Trophoblast cell (in vitro differentiated cells and primary cell): ENCODE results near the gene ALPP.

ENCODE experiments used
- DNase-seq, 2 donors: peaks; one replicate each; pipeline ENCODE4 v3.0.0-alpha.2; 2016
- H2AFZ ChIP-seq: 2 replicates; pipeline ENCODE4 v1.6.1; 2013; ENCODE audit warnings: low read length, moderate library complexity, mild to moderate bottlenecking; ENCODE audit not compliant: insufficient read depth, poor library complexity
- H2AK5ac ChIP-seq: 2 replicates; pipeline ENCODE4 v1.6.1; 2013; ENCODE audit warnings: mild to moderate bottlenecking, low read length
- H2BK120ac ChIP-seq: 2 replicates; pipeline ENCODE4 v1.6.1; 2013; ENCODE audit warnings: low read length, mild to moderate bottlenecking, moderate library complexity; ENCODE audit not compliant: insufficient read depth, poor library complexity
- H2BK12ac ChIP-seq: 2 replicates; pipeline ENCODE4 v1.6.1; 2013; ENCODE audit warnings: mild to moderate bottlenecking, low read length, moderate library complexity
- H2BK5ac ChIP-seq: 2 replicates; pipeline ENCODE4 v1.6.1; 2013; ENCODE audit warnings: low read length, low read depth, moderate library complexity, mild to moderate bottlenecking; ENCODE audit not compliant: poor library complexity
- H3K14ac ChIP-seq: 2 replicates; pipeline ENCODE4 v1.6.1; 2013; ENCODE audit warnings: mild to moderate bottlenecking, low read length
- H3K18ac ChIP-seq: 2 replicates; pipeline ENCODE4 v1.6.1; 2013; ENCODE audit warnings: mild to moderate bottlenecking, low read length
- H3K23ac ChIP-seq: 2 replicates; pipeline ENCODE4 v1.6.1; 2013; ENCODE audit warnings: low read length
- H3K27ac ChIP-seq: 2 replicates; pipeline ENCODE4 v1.5.1; 2013; ENCODE audit warnings: low read depth, mild to moderate bottlenecking, inconsistent platforms, low read length, moderate library complexity
- H3K27me3 ChIP-seq: 2 replicates; pipeline ENCODE4 v1.6.1; 2013; ENCODE audit warnings: inconsistent platforms, mild to moderate bottlenecking, low read length, moderate library complexity; ENCODE audit not compliant: insufficient read depth
- H3K36me3 ChIP-seq, 2 experiments: 1 replicate in 1 of 2; 2 replicates in 1 of 2; pipeline ENCODE4 v1.6.1; 2013; ENCODE audit warnings: low read length in 2 of 2, mild to moderate bottlenecking in 2 of 2, moderate library complexity in 1 of 2; ENCODE audit not compliant: insufficient read depth in 2 of 2, control insufficient read depth in 1 of 2
- H3K4ac ChIP-seq: 2 replicates; pipeline ENCODE4 v1.6.1; 2013; ENCODE audit warnings: low read depth, mild to moderate bottlenecking, low read length, moderate library complexity
- H3K4me1 ChIP-seq, 2 experiments: 1 replicate in 1 of 2; 2 replicates in 1 of 2; pipeline ENCODE4 v1.6.1; 2013; ENCODE audit warnings: low read length in 2 of 2, mild to moderate bottlenecking in 2 of 2, moderate library complexity in 1 of 2; ENCODE audit not compliant: insufficient read depth in 2 of 2, control insufficient read depth in 1 of 2
- H3K4me2 ChIP-seq: 2 replicates; pipeline ENCODE4 v1.6.1; 2013; ENCODE audit warnings: inconsistent platforms, mild to moderate bottlenecking, low read length, moderate library complexity
- H3K4me3 ChIP-seq: 2 replicates; pipeline ENCODE4 v1.5.1; 2013; ENCODE audit warnings: mild to moderate bottlenecking, low read depth, low read length, inconsistent platforms
- H3K79me1 ChIP-seq: one replicate; pipeline ENCODE4 v1.6.1; 2013; ENCODE audit warnings: low read length
- H3K79me2 ChIP-seq: 2 replicates; pipeline ENCODE4 v1.6.1; 2013; ENCODE audit warnings: low read length, mild to moderate bottlenecking; ENCODE audit not compliant: control insufficient read depth, insufficient read depth, poor library complexity
- H3K9ac ChIP-seq: 2 replicates; pipeline ENCODE4 v1.6.1; 2013; ENCODE audit warnings: mild to moderate bottlenecking, low read length
- H3K9me3 ChIP-seq: 2 replicates; pipeline ENCODE4 v1.6.1; 2013; ENCODE audit warnings: low read depth, mild to moderate bottlenecking, control low read depth, inconsistent platforms, low read length; ENCODE audit not compliant: insufficient read depth
- H4K12ac ChIP-seq: 2 replicates; pipeline ENCODE4 v1.6.1; 2013; ENCODE audit warnings: low read depth, mild to moderate bottlenecking, low read length, moderate library complexity
- H4K8ac ChIP-seq: 2 replicates; pipeline ENCODE4 v1.6.1; 2013; ENCODE audit warnings: low read depth, mild to moderate bottlenecking, low read length, moderate library complexity
- H4K91ac ChIP-seq: one replicate; pipeline ENCODE4 v1.6.1; 2013; ENCODE audit warnings: low read depth, mild to moderate bottlenecking, low read length, moderate library complexity
- WGBS: extraction: QIAGEN DNeasy Blood & Tissue Kit; methylation state at CpG from one replicate; pipeline ENCODE4 v1.1.7; 2013; ENCODE audit warnings: missing lambda C conversion rate; ENCODE audit not compliant: insufficient read length, insufficient coverage; ENCODE audit errors: extremely low coverage; 5-methylcytosine and 5-hydroxymethylcytosine counted together

Gene ALPP

DNA sequence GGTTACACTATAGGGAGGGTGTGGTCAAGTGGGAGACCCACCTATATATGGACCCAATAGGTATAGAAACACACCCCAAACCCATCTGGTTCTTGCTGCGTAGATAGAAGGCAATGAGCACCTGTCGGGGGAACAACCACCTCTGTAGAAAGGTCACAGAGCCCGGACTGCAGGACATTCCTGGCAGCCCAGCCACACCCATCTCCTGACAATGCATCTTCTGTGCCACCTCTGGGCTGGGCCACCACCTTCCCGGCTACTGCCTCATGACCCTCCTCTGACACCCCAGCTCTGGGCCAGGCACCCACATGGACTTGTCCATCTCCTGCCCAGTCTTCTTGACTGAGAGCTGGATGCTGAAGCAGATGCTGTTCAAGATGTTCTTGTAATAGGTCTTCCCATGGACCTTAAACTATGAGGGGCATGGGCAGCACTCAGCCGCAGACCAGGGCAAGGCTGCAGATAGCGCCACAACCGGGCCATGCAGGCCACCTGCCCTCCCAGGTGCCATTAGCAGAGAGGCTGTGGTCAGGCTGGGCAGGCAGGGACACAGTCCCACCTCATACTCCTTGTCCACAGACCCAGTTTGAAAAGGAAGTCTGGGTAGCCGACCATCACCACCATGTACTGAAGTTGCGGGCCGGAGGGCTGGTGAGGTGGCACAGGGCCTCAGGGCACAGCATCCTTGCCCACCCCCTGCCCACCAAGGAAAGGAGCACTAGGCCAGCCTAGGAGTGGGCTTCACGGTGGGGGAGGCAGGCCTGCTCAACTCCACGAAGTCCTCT is 37.4 kb downstream of the ALPP start:
- DNase-seq, result no peak
- no peak overlapping the region for H2BK12ac ChIP-seq
- no peaks in the 10 kb centered on the region for H3K79me1 ChIP-seq
- no CpG with 5 or more reads among the region's 12 CpGs for WGBS
- H3K14ac ChIP-seq, result no peak overlapping the region
- no peak overlapping the region for H4K8ac ChIP-seq
- H3K23ac ChIP-seq, result no peak overlapping the region
- no peak overlapping the region for H3K9ac ChIP-seq
- peaks cover 30% of the 10 kb centered on the region for H3K27me3 ChIP-seq
- H4K12ac ChIP-seq, result no peak overlapping the region
- H3K79me2 ChIP-seq, result no peaks in the 10 kb centered on the region
- H2BK5ac ChIP-seq, result no peak overlapping the region
- H2AFZ ChIP-seq, result no peak overlapping the region
- H3K4me3 ChIP-seq, result no peak overlapping the region
- H3K18ac ChIP-seq, result no peak overlapping the region
- H3K27ac ChIP-seq, result no peak overlapping the region
- H3K4ac ChIP-seq, result no peak overlapping the region
- no peak overlapping the region for H4K91ac ChIP-seq
- H3K36me3 ChIP-seq, result no peaks in the 10 kb centered on the region
- no peak overlapping the region for H3K4me2 ChIP-seq
- peaks cover 19 to 22% of the 10 kb centered on the region in 2 experiments for H3K4me1 ChIP-seq
- H2BK120ac ChIP-seq, result no peak overlapping the region
- peaks cover 6% of the 10 kb centered on the region for H3K9me3 ChIP-seq
- no peak overlapping the region for H2AK5ac ChIP-seq

GRCh38 chr2:232416521-232417470 is 38.2 kb downstream of the ALPP start:
- Histone ChIP-seq H3K4me3 (no peak overlapping the region), H3K4ac (no peak overlapping the region), H2BK120ac (no peak overlapping the region), H3K27me3 (peaks cover 35% of the 10 kb centered on the region), H3K18ac (no peak overlapping the region), H4K12ac (no peak overlapping the region), H3K79me1 (no peaks in the 10 kb centered on the region), H3K14ac (no peak overlapping the region), H4K8ac (no peak overlapping the region), H3K79me2 (no peaks in the 10 kb centered on the region), H2BK12ac (no peak overlapping the region), H3K4me1 (peaks cover 21 to 25% of the 10 kb centered on the region in 2 experiments), H3K9ac (no peak overlapping the region), H3K27ac (no peak overlapping the region), H3K36me3 (no peaks in the 10 kb centered on the region), H2BK5ac (no peak overlapping the region), H4K91ac (no peak overlapping the region), H3K4me2 (no peak overlapping the region), H3K23ac (no peak overlapping the region), H3K9me3 (peaks cover 10% of the 10 kb centered on the region), H2AK5ac (no peak overlapping the region), H2AFZ (no peak overlapping the region)
- WGBS, result no CpG with 5 or more reads among the region's 17 CpGs
- DNase-seq, result no peak

GRCh38 chr2:232417489-232417888 is 38.9 kb downstream of the ALPP start:
- H3K36me3 ChIP-seq, result no peaks in the 10 kb centered on the region
- no peak overlapping the region for H3K4ac ChIP-seq
- no peak overlapping the region for H2BK12ac ChIP-seq
- DNase-seq, result no peak
- peaks cover 35% of the 10 kb centered on the region for H3K27me3 ChIP-seq
- no peak overlapping the region for H3K4me3 ChIP-seq
- no peak overlapping the region for H3K18ac ChIP-seq
- no peak overlapping the region for H3K14ac ChIP-seq
- H3K4me1 ChIP-seq, result peaks cover 21 to 25% of the 10 kb centered on the region in 2 experiments
- no peaks in the 10 kb centered on the region for H3K79me1 ChIP-seq
- no peak overlapping the region for H2BK120ac ChIP-seq
- H2BK5ac ChIP-seq, result no peak overlapping the region
- H3K9ac ChIP-seq, result no peak overlapping the region
- H3K27ac ChIP-seq, result no peak overlapping the region
- H3K4me2 ChIP-seq, result no peak overlapping the region
- H3K9me3 ChIP-seq, result peaks cover 13% of the 10 kb centered on the region
- H4K91ac ChIP-seq, result no peak overlapping the region
- H2AK5ac ChIP-seq, result no peak overlapping the region
- H2AFZ ChIP-seq, result no peak overlapping the region
- no CpG with 5 or more reads among the region's 5 CpGs for WGBS
- no peaks in the 10 kb centered on the region for H3K79me2 ChIP-seq
- no peak overlapping the region for H4K8ac ChIP-seq
- H4K12ac ChIP-seq, result no peak overlapping the region
- H3K23ac ChIP-seq, result no peak overlapping the region

DNA sequence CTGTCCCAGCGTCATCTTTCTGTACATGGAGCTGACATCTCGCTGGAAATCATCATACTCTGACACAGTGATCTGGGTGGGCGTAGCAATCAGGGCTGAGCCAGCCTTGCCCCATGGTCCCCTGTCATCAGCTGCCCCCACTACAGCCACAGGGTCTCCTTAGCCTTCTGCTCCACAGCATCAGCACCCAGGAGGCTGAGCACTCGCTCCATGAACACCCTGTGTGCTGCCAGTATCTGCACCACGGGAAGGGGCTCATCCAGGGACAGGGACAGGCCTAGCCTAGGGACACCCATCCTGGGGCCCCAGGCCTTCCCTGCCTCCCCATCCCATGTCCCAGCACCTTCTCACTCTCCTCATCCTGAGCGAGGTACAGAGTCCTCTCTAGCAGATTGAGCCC is 39.5 kb downstream of the ALPP start:
- Histone ChIP-seq H3K4me2 (no peak overlapping the region), H3K4me1 (peaks cover 21 to 25% of the 10 kb centered on the region in 2 experiments), H3K18ac (no peak overlapping the region), H4K12ac (no peak overlapping the region), H3K23ac (no peak overlapping the region), H2AK5ac (no peak overlapping the region), H3K79me2 (no peaks in the 10 kb centered on the region), H4K91ac (no peak overlapping the region), H2AFZ (no peak overlapping the region), H4K8ac (no peak overlapping the region), H3K27ac (no peak overlapping the region), H3K14ac (no peak overlapping the region), H3K9me3 (peaks cover 13% of the 10 kb centered on the region), H3K9ac (no peak overlapping the region), H3K4ac (no peak overlapping the region), H3K79me1 (no peaks in the 10 kb centered on the region), H2BK12ac (no peak overlapping the region), H3K36me3 (no peaks in the 10 kb centered on the region), H2BK120ac (no peak overlapping the region), H2BK5ac (no peak overlapping the region), H3K27me3 (peaks cover 35% of the 10 kb centered on the region), H3K4me3 (no peak overlapping the region)
- no peak for DNase-seq
- no CpG with 5 or more reads among the region's 6 CpGs for WGBS
